Parathyroid adenoma (tissue), 2 donors: Measurements from ENCODE around the gene DDOST.

Experiments used
- H2AFZ ChIP-seq: fragments of 300-600 bp; sonication (generic); one replicate; pipeline ENCODE4 v1.7.0; 2017; ENCODE audit warnings: antibody characterized with exemption, mild to moderate bottlenecking
- H3K27ac ChIP-seq: fragments of 300-600 bp; sonication (generic); one replicate; pipeline ENCODE4 v1.7.0; 2017
- H3K27me3 ChIP-seq: fragments of 300-600 bp; sonication (generic); one replicate; pipeline ENCODE4 v1.7.0; 2017; ENCODE audit warnings: low read length; ENCODE audit not compliant: control insufficient read depth, insufficient read depth
- H3K36me3 ChIP-seq: fragments of 300-600 bp; sonication (generic); one replicate; pipeline ENCODE4 v1.7.0; 2017; ENCODE audit warnings: low read length; ENCODE audit not compliant: control insufficient read depth, insufficient read depth
- H3K4me1 ChIP-seq: fragments of 300-600 bp; sonication (generic); one replicate; pipeline ENCODE4 v1.7.0; 2017; ENCODE audit warnings: control low read depth
- H3K4me2 ChIP-seq: fragments of 300-600 bp; sonication (generic); one replicate; pipeline ENCODE4 v1.7.0; 2017; ENCODE audit warnings: low read length
- H3K4me3 ChIP-seq: fragments of 300-600 bp; sonication (generic); one replicate; pipeline ENCODE4 v1.7.0; 2017; ENCODE audit warnings: low read depth, low read length
- H3K79me2 ChIP-seq: fragments of 300-600 bp; sonication (generic); one replicate; pipeline ENCODE4 v1.7.0; 2017; ENCODE audit warnings: control low read depth
- H3K9ac ChIP-seq: fragments of 300-600 bp; sonication (generic); one replicate; pipeline ENCODE4 v1.7.0; 2017; ENCODE audit warnings: mild to moderate bottlenecking
- H3K9me3 ChIP-seq: fragments of 300-600 bp; sonication (generic); one replicate; pipeline ENCODE4 v1.7.0; 2017; ENCODE audit warnings: low read length; ENCODE audit not compliant: control insufficient read depth
- CTCF ChIP-seq: fragments of 300-600 bp; sonication (generic); IDR thresholded peaks from one replicate; pipeline ENCODE4 v1.7.0; 2017; ENCODE audit warnings: antibody characterized with exemption, mild to moderate bottlenecking
- donor health status: primary hyperparathyroidism.

DDOST gene

GRCh38 chr1:20708057-20708456 lies 46.9 kb upstream of the DDOST start:
- H2AFZ ChIP-seq, result no peak overlapping the region
- H3K36me3 ChIP-seq, result no peaks in the 10 kb centered on the region
- no peak overlapping the region for H3K4me2 ChIP-seq
- no peak for TF ChIP-seq CTCF
- no peaks in the 10 kb centered on the region for H3K4me1 ChIP-seq
- H3K9me3 ChIP-seq, result no peaks in the 10 kb centered on the region
- no peak overlapping the region for H3K27ac ChIP-seq
- no peak overlapping the region for H3K9ac ChIP-seq
- H3K27me3 ChIP-seq, result no peaks in the 10 kb centered on the region
- no peaks in the 10 kb centered on the region for H3K79me2 ChIP-seq
- no peak overlapping the region for H3K4me3 ChIP-seq

GRCh38 chr1:20706841-20707240 lies 45.7 kb upstream of the DDOST start:
- Histone ChIP-seq H2AFZ (no peak overlapping the region), H3K4me1 (no peaks in the 10 kb centered on the region), H3K4me3 (no peak overlapping the region), H3K79me2 (no peaks in the 10 kb centered on the region), H3K27ac (no peak overlapping the region), H3K4me2 (no peak overlapping the region), H3K9me3 (no peaks in the 10 kb centered on the region), H3K27me3 (no peaks in the 10 kb centered on the region), H3K9ac (no peak overlapping the region), H3K36me3 (no peaks in the 10 kb centered on the region)
- TF ChIP-seq CTCF, result no peak

GRCh38 chr1:20705203-20705755 lies 44.1 kb upstream of the DDOST start:
- Histone ChIP-seq H3K36me3 (no peaks in the 10 kb centered on the region), H2AFZ (no peak overlapping the region), H3K79me2 (no peaks in the 10 kb centered on the region), H3K4me1 (no peaks in the 10 kb centered on the region), H3K9ac (no peak overlapping the region), H3K9me3 (no peaks in the 10 kb centered on the region), H3K4me3 (no peak overlapping the region), H3K27me3 (no peaks in the 10 kb centered on the region), H3K27ac (no peak overlapping the region), H3K4me2 (no peak overlapping the region)
- no peak for TF ChIP-seq CTCF

- Histone ChIP-seq H3K9ac (no peak overlapping the region), H3K27me3 (no peaks in the 10 kb centered on the region), H3K27ac (no peak overlapping the region), H2AFZ (no peak overlapping the region), H3K36me3 (no peaks in the 10 kb centered on the region), H3K4me2 (no peak overlapping the region), H3K4me1 (no peaks in the 10 kb centered on the region), H3K79me2 (no peaks in the 10 kb centered on the region), H3K9me3 (no peaks in the 10 kb centered on the region), H3K4me3 (no peak overlapping the region)
- TF ChIP-seq CTCF, result no peak
Observed at GRCh38 chr1:20704390-20705202, 43.4 kb upstream of the DDOST start.
